Skin of body (tissue), 2 donors: Measurements from ENCODE around the gene RASGRF1. TPM values are rescaled to one million over a fixed set of nuclear protein-coding genes. Genes with fewer than 3 reads are reported as not detected.

Experiments used
- DNase-seq: peaks from one replicate; lab custom pipeline; 2025; lab: John Stamatoyannopoulos, UW
- total RNA-seq: library from RNA; depleted of rRNA; stranded (reverse); fragments of >200 nt; gene quantifications from one replicate; pipeline ENCODE4 v1.2.3, GENCODE V29; 2014

Gene RASGRF1
- total RNA-seq, 1 donor from 2014 or later: 0.30 TPM

GRCh38 chr15:78916088-78916487 lies 174.5 kb downstream of the RASGRF1 start:
- DNase-seq: no peak

DNA sequence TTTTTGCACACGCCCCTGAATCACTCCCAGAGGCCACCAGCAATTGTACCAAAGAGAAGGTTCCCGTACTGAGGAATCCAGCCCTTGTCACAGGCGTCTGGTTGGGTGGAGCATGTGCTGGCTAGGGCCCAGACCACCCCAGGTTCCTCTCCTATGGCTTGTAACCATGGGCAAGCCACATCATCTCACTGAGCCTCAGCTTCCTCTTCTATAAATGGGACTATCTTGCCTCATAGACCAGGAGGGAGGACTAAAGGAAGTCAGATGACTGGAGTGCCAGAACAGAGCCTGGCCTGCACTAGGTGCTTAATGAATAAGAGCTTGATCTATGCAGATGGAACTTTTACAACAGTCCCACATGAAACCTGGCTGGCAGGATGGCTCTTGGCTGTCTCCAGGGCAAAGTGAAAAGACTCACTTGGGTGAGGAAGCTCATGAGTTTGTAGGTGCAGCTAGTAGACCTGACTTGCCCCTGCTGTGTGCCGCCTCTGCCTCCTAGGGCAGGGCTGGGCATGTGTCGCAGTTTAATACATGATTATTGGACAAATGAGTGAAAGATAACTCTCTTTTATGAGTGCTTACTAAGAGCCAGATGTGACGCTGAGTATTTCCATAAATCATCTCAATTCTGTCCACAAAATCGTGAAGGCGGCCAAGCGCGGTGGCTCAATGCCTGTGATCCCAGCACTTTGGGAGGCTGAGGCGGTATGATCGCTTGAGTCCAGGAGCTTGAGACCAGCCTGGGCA lies 175.1 kb downstream of the RASGRF1 start:
- DNase-seq: no peak

- DNase-seq: no peak
Observed at GRCh38 chr15:78914027-78914764, 176.4 kb downstream of the RASGRF1 start.

GRCh38 chr15:78913012-78913411 lies 177.6 kb downstream of the RASGRF1 start:
- DNase-seq: no peak

- no peak for DNase-seq
Observed at GRCh38 chr15:78912316-78912715, 178.3 kb downstream of the RASGRF1 start.

DNA sequence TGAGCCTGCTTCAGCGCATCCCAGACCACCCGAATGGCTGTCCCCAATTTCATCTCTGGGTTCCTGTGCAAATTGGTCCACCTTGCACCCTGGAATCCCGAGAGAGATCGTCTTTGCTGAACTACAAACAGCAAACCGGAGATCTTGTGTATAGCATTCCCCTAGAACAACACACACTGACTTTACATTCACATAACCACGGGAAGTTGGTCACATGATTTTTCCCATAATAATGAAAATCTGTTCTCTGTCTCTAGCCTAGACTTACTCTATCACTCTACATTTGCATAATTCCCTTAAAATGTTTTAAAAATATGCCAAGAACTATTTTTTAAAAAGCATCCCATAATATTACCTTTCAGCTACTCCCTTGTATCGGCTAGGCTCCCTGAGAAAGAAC lies 180.3 kb downstream of the RASGRF1 start:
- DNase-seq: no peak

Other genes starting within 250 kb of the RASGRF1 start
- 440 TPM for gene MORF4L1, start 217.9 kb downstream of the RASGRF1 start, total RNA-seq
- gene CTSH, start 145.7 kb downstream of the RASGRF1 start, total RNA-seq: 32.7 TPM
- gene ANKRD34C, start 191.9 kb upstream of the RASGRF1 start, total RNA-seq: not detected
- gene TMED3, start 220.3 kb upstream of the RASGRF1 start, total RNA-seq: 43.4 TPM